PC-3 (cell line): ENCODE measurements around the gene CERS1. TPM values are rescaled to one million over a fixed set of nuclear protein-coding genes. Genes with fewer than 3 reads are reported as not detected.

ENCODE experiments used
- ATAC-seq: fragments of 200-7000 bp; cut with Tn5 transposase; 2 replicates; pipeline ENCODE4 v1.9.1; 2020; ENCODE audit warnings: mild to moderate bottlenecking, moderate library complexity
- BruUV-seq: library from RNA; stranded (reverse); fragments of 400-500 nt; replicated peaks from 2 replicates; lab custom pipeline; 2021; lab: Mats Ljungman, UMichigan
- CTCF ChIA-PET: fragments of 300-600 bp; sonication (Branson Sonifier 250); formaldehyde crosslinking; loops from one replicate; lab custom pipeline; 2022; ENCODE audit warnings: antibody characterized with exemption; lab: Charles Lee
- POLR2A ChIA-PET: fragments of 300-600 bp; sonication (Branson Sonifier 250); formaldehyde crosslinking; loops from one replicate; lab custom pipeline; 2022; ENCODE audit warnings: antibody characterized with exemption; ENCODE audit not compliant: unreplicated experiment; lab: Charles Lee
- DNase-seq: peaks from one replicate; pipeline ENCODE4 v3.0.0-alpha.2; 2015
- H2AFZ ChIP-seq: fragments of 300-600 bp; sonication (generic); 2 replicates; pipeline ENCODE4 v1.6.0; 2016; ENCODE audit warnings: antibody characterized with exemption, low read length
- H3F3A ChIP-seq: fragments of 300-600 bp; sonication (generic); one replicate; pipeline ENCODE4 v1.6.0; 2017; ENCODE audit warnings: antibody characterized with exemption, low read length, control low read depth, mild to moderate bottlenecking; ENCODE audit not compliant: unreplicated experiment
- H3K27ac ChIP-seq: fragments of 300-600 bp; sonication (generic); 2 replicates; pipeline ENCODE4 v1.5.1; 2016; ENCODE audit warnings: mild to moderate bottlenecking, low read length
- H3K27me3 ChIP-seq: fragments of 300-600 bp; sonication (generic); 2 replicates; pipeline ENCODE4 v1.6.1; 2016; ENCODE audit warnings: low read length, mixed read lengths
- H3K36me3 ChIP-seq: fragments of 300-600 bp; sonication (generic); 2 replicates; pipeline ENCODE4 v1.6.1; 2016; ENCODE audit warnings: low read depth, mixed run types, low read length, mixed read lengths
- H3K4me1 ChIP-seq: fragments of 300-600 bp; sonication (generic); 2 replicates; pipeline ENCODE4 v1.5.1; 2016; ENCODE audit warnings: low read length; ENCODE audit not compliant: insufficient read depth
- H3K4me2 ChIP-seq: fragments of 300-600 bp; sonication (generic); 2 replicates; pipeline ENCODE4 v1.6.0; 2016; ENCODE audit warnings: low read length
- H3K4me3 ChIP-seq: fragments of 300-600 bp; sonication (generic); 2 replicates; pipeline ENCODE4 v1.5.1; 2016; ENCODE audit warnings: mild to moderate bottlenecking, low read length, mixed read lengths
- H3K79me2 ChIP-seq: fragments of 300-600 bp; sonication (generic); 2 replicates; pipeline ENCODE4 v1.6.1; 2017; ENCODE audit warnings: low read length, mixed read lengths
- H3K9ac ChIP-seq: fragments of 300-600 bp; sonication (generic); 2 replicates; pipeline ENCODE4 v1.6.0; 2016; ENCODE audit warnings: mild to moderate bottlenecking, low read length
- H3K9me2 ChIP-seq: fragments of 300-600 bp; sonication (generic); replicated peaks from 2 replicates; pipeline ENCODE4 v1.6.1; 2016; ENCODE audit warnings: mixed run types, low read length, mixed read lengths
- H3K9me3 ChIP-seq: fragments of 300-600 bp; sonication (generic); 2 replicates; pipeline ENCODE4 v1.6.1; 2016; ENCODE audit warnings: low read length, mixed read lengths
- H4K20me1 ChIP-seq: fragments of 300-600 bp; sonication (generic); 2 replicates; pipeline ENCODE4 v1.6.1; 2016; ENCODE audit warnings: low read length, mixed read lengths
- CTCF ChIP-seq: fragments of 300-600 bp; sonication (generic); conservative IDR thresholded peaks from 2 replicates; pipeline ENCODE4 v1.5.1; 2017; ENCODE audit warnings: antibody characterized with exemption, low read depth, mild to moderate bottlenecking, low read length
- EZH2 ChIP-seq: fragments of 300-600 bp; sonication (generic); IDR thresholded peaks from one replicate; pipeline ENCODE4 v1.6.1; 2017; ENCODE audit warnings: antibody characterized with exemption, mild to moderate bottlenecking, low read length; ENCODE audit not compliant: unreplicated experiment
- EZH2phosphoT487 ChIP-seq: fragments of 300-600 bp; sonication (generic); IDR thresholded peaks from 2 replicates; pipeline ENCODE4 v1.6.1; 2018; ENCODE audit warnings: mild to moderate bottlenecking, antibody characterized with exemption, low read length, borderline replicate concordance
- intact Hi-C: fragments of 100-400 bp; cut with micrococcal nuclease; formaldehyde crosslinking; loops from 2 replicates; pipeline ENCODE4 v1.9.0; 2023
- total RNA-seq: library from RNA; depleted of rRNA; stranded (reverse); fragments of >200 nt; gene quantifications from 2 replicates; pipeline ENCODE4 v1.2.3, GENCODE V29; 2014

CERS1 gene
- total RNA-seq, 1 experiment from 2014 or later: 0.95 TPM

- TF ChIP-seq EZH2phosphoT487 (no peak), CTCF (no peak), EZH2 (no peak)
- ATAC-seq (no peak), DNase-seq (no peak)
- Histone ChIP-seq H3K27me3 (no peaks in the 10 kb centered on the region), H3K9me3 (no peaks in the 10 kb centered on the region), H3K27ac (no peak overlapping the region), H3K9ac (no peak overlapping the region), H3K9me2 (no peaks in the 10 kb centered on the region), H3K36me3 (peaks cover 14% of the 10 kb centered on the region), H3K79me2 (peaks cover 100% of the 10 kb centered on the region), H2AFZ (no peak overlapping the region), H4K20me1 (peaks cover 82% of the 10 kb centered on the region), H3K4me2 (no peak overlapping the region), H3K4me1 (peaks cover 3% of the 10 kb centered on the region; the same call in 1 of the 2 replicates), H3F3A (no peaks in the 10 kb centered on the region), H3K4me3 (no peak overlapping the region)
- no TSS peak for BruUV-seq
- ChIA-PET POLR2A (no interaction called here), CTCF (no interaction called here)
- intact Hi-C loops: no loop called here
Measured at GRCh38 chr19:18839465-18840287, 56.3 kb downstream of the CERS1 start.

- intact Hi-C loops: no loop called here
- Histone ChIP-seq H3K27me3 (no peaks in the 10 kb centered on the region), H3F3A (no peaks in the 10 kb centered on the region), H3K9me2 (no peaks in the 10 kb centered on the region), H3K36me3 (peaks cover 12% of the 10 kb centered on the region), H3K4me3 (peak overlapping the region; percentile 99), H2AFZ (no peak overlapping the region), H3K79me2 (peaks cover 79% of the 10 kb centered on the region), H4K20me1 (peaks cover 60% of the 10 kb centered on the region), H3K9ac (no peak overlapping the region; the same call in 1 of the 2 replicates), H3K27ac (no peak overlapping the region), H3K9me3 (no peaks in the 10 kb centered on the region), H3K4me1 (peaks cover 7% of the 10 kb centered on the region; the same call in 1 of the 2 replicates), H3K4me2 (peak overlapping the region; percentile 100)
- TF ChIP-seq EZH2phosphoT487 (no peak), CTCF (no peak), EZH2 (no peak)
- no peak for ATAC-seq
- no TSS peak for BruUV-seq
- DNase-seq: no peak
- POLR2A ChIA-PET: no interaction called here
- CTCF ChIA-PET: no interaction called here
Measured at GRCh38 chr19:18834644-18834984, 61.3 kb downstream of the CERS1 start.

- Histone ChIP-seq H3F3A (no peaks in the 10 kb centered on the region), H3K27ac (no peak overlapping the region), H3K4me1 (peaks cover 7% of the 10 kb centered on the region; the same call in 1 of the 2 replicates), H3K9me3 (no peaks in the 10 kb centered on the region), H3K9ac (peak overlapping the region; percentile 97), H3K27me3 (no peaks in the 10 kb centered on the region), H3K4me3 (peak overlapping the region; percentile 99), H3K79me2 (peaks cover 73% of the 10 kb centered on the region), H2AFZ (no peak overlapping the region), H3K4me2 (peak overlapping the region; percentile 100), H3K36me3 (peaks cover 12% of the 10 kb centered on the region), H4K20me1 (peaks cover 57% of the 10 kb centered on the region), H3K9me2 (no peaks in the 10 kb centered on the region)
- DNase-seq (peak; percentile 28), ATAC-seq (peak; percentile 10; the same call in 1 of the 2 replicates)
- intact Hi-C loops: no loop called here
- ChIA-PET POLR2A (interaction anchor here (0.6 kb wide), 2 partner anchors 36 to 165 kb away, joined by 3 to 7 read pairs; no protein-coding TSS in a partner anchor), CTCF (no interaction called here)
- no TSS peak for BruUV-seq
- TF ChIP-seq CTCF: no peak
Measured at GRCh38 chr19:18833849-18834643, 61.9 kb downstream of the CERS1 start.
